ENCODE data around the gene BTNL9. TPM values are rescaled to one million over a fixed set of nuclear protein-coding genes. Genes with fewer than 3 reads are reported as not detected.

Gene BTNL9
- total and polyA plus RNA-seq, 2 of the 13 experiments (the other 11 are each of a cell fraction or from before 2014, with no cell fraction given): 0.13 TPM; not detected in 1

DNA sequence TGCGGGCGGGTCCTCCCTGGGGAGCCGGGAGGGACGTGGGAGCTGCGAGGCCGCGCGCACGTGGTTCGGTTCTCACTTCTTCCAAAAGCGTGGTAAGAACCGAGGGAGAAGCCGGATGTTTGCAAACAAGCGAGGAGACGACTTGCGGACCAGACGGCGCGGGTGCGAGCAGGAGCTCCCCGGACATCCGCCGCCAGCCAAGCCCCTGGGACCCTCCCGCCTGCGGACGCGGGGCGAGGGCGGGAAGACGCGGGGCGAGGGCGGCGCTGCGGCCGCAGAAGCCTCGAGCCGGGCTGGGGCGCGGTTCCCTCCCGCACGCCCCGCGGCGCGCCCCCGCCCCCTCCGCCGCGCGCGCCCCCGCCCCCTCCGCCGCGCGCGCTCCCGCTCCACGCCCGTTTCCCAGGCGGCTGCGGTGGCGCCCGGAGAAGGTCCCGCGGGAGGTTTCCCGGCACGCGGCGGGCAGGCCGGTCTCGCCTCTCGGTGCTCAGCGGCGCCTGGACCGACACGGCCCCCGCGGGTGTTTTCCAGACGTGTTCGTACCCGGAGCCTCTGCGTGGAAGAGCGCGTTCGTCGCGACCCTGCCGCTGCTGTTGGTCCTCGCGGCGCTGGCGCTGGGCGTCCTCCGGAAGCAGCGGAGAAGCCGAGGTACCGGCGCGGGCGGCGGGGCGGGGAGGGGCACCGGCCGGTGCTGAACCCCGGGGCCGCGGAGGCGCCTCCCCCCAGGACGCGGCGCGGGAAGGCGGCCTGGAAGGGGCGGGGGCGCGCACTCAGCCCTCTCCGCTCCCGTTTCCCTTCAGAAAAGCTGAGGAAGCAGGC lies 12.8 kb downstream of the BTNL9 start (continued):
- TF ChIP-seq, protein P1, sequence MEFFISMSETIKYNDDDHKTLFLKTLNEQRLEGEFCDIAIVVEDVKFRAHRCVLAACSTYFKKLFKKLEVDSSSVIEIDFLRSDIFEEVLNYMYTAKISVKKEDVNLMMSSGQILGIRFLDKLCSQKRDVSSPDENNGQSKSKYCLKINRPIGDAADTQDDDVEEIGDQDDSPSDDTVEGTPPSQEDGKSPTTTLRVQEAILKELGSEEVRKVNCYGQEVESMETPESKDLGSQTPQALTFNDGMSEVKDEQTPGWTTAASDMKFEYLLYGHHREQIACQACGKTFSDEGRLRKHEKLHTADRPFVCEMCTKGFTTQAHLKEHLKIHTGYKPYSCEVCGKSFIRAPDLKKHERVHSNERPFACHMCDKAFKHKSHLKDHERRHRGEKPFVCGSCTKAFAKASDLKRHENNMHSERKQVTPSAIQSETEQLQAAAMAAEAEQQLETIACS (CRISPR knock-in tag; IDR thresholded peaks at IDR 0.05): peak; percentile 73
- TF ChIP-seq U2AF1 (optimal IDR thresholded peaks at IDR 0.05; ENCODE audit: low read depth, low read length) (no peak), HNRNPLL (IDR thresholded peaks at IDR 0.05; ENCODE audit: low read depth, low read length, poor library complexity, severe bottlenecking) (peak; percentile 86), JUND (CRISPR knock-in tag; IDR thresholded peaks at IDR 0.05) (no peak), FOXM1 (CRISPR knock-in tag; IDR thresholded peaks at IDR 0.05) (no peak), GTF3A (CRISPR knock-in tag; conservative IDR thresholded peaks at IDR 0.05) (no peak), ZNF468 (CRISPR knock-in tag; IDR thresholded peaks at IDR 0.05) (no peak), KAT2B (IDR thresholded peaks at IDR 0.05; ENCODE audit: borderline replicate concordance, low read depth, low read length) (no peak), YEATS2 (CRISPR knock-in tag; IDR thresholded peaks at IDR 0.05; ENCODE audit: borderline replicate concordance) (no peak), SKIL (CRISPR knock-in tag; IDR thresholded peaks at IDR 0.05; ENCODE audit: borderline replicate concordance) (no peak), ZNF558 (CRISPR knock-in tag; IDR thresholded peaks at IDR 0.05; ENCODE audit: borderline replicate concordance) (no peak), ZNF543 (CRISPR knock-in tag; IDR thresholded peaks at IDR 0.05) (no peak), TRIM24 (CRISPR knock-in tag; IDR thresholded peaks at IDR 0.05) (no peak), RFX3 (CRISPR knock-in tag; IDR thresholded peaks at IDR 0.05) (no peak), PCBP1 (IDR thresholded peaks at IDR 0.05; ENCODE audit: borderline replicate concordance, low read depth, low read length) (no peak), TCF12 (IDR thresholded peaks at IDR 0.05) (no peak), TCF12 (CRISPR knock-in tag; IDR thresholded peaks at IDR 0.05) (no peak), ZNF430 (CRISPR knock-in tag; IDR thresholded peaks at IDR 0.05) (no peak)
- TF ChIP-seq, protein P2, sequence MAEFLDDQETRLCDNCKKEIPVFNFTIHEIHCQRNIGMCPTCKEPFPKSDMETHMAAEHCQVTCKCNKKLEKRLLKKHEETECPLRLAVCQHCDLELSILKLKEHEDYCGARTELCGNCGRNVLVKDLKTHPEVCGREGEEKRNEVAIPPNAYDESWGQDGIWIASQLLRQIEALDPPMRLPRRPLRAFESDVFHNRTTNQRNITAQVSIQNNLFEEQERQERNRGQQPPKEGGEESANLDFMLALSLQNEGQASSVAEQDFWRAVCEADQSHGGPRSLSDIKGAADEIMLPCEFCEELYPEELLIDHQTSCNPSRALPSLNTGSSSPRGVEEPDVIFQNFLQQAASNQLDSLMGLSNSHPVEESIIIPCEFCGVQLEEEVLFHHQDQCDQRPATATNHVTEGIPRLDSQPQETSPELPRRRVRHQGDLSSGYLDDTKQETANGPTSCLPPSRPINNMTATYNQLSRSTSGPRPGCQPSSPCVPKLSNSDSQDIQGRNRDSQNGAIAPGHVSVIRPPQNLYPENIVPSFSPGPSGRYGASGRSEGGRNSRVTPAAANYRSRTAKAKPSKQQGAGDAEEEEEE (CRISPR knock-in tag; IDR thresholded peaks at IDR 0.05; ENCODE audit: borderline replicate concordance): no peak
- TF ChIP-seq, protein P3, sequence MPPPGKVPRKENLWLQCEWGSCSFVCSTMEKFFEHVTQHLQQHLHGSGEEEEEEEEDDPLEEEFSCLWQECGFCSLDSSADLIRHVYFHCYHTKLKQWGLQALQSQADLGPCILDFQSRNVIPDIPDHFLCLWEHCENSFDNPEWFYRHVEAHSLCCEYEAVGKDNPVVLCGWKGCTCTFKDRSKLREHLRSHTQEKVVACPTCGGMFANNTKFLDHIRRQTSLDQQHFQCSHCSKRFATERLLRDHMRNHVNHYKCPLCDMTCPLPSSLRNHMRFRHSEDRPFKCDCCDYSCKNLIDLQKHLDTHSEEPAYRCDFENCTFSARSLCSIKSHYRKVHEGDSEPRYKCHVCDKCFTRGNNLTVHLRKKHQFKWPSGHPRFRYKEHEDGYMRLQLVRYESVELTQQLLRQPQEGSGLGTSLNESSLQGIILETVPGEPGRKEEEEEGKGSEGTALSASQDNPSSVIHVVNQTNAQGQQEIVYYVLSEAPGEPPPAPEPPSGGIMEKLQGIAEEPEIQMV (CRISPR knock-in tag; IDR thresholded peaks at IDR 0.05; ENCODE audit: low read depth): no peak
- TF ChIP-seq, protein P4, sequence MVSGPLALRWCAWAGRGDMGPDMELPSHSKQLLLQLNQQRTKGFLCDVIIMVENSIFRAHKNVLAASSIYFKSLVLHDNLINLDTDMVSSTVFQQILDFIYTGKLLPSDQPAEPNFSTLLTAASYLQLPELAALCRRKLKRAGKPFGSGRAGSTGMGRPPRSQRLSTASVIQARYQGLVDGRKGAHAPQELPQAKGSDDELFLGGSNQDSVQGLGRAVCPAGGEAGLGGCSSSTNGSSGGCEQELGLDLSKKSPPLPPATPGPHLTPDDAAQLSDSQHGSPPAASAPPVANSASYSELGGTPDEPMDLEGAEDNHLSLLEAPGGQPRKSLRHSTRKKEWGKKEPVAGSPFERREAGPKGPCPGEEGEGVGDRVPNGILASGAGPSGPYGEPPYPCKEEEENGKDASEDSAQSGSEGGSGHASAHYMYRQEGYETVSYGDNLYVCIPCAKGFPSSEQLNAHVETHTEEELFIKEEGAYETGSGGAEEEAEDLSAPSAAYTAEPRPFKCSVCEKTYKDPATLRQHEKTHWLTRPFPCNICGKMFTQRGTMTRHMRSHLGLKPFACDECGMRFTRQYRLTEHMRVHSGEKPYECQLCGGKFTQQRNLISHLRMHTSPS (CRISPR knock-in tag; IDR thresholded peaks at IDR 0.05; ENCODE audit: low read depth): no peak
